NCI-H1417 (cell line): ENCODE results near the gene ZFP62.
"Not testable (repeated sequence)": the region's sequence is repeated elsewhere in the genome, so short reads cannot be mapped to it uniquely, and the experiment has no call there.

ENCODE experiments used
- DNase-seq, 3 experiments: peaks; one replicate each; lab custom pipeline; 2025; lab: John Stamatoyannopoulos, UW

Gene ZFP62

DNA sequence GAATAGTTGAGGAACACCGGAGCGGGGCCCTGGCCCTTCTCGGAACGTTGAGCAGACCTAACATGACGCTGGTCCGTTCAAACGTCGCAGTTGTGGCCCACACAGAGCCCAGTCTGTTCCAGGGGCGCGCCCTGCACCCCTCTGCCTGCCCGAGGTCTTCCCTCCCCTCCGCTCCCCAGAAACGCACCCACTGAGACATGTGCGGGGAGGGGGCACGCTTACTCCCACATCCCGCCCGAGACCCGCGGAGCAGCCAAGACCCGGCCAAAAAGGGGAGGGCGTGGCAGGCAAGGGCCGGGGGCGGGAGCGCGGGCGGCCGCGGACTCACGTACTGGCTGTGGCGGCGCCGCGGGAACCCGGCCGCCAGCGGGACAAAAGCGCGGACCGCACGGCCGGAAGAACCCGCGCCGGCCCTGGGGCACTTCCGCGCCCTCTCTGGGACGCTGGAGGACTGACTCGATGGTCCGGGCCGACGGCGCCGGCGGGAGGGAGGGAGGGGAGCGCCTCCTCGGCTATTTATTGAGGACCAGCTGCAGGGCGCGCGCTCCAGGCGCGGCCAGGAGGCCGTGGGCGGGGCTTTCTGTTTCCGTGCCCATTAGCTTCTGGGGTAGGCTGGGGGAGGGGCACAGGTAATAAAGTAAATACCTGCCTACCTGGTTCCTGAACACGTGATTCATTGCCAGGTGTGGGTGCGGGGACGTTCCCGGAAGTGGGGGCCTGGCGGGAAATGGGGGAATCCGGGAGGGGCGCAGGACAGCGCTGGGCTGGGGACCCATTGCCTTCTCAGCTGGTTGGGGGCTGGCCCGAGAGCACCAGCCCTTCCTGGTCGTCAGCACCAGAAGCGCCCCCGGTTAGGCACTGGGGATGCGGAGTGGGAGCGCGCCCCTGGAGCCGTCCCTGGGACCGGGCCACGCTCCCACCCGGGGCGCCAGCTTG lies at the start of gene ZFP62:
Gene ZFP62 (minus strand): TSS at position 390 of the 936 bp plus-strand sequence. CDS start 57 bp downstream, at position 333.
- peak; percentile 89 to 94 (median 89) for DNase-seq

GRCh38 chr5:180910735-180911134 lies 49.7 kb upstream of the ZFP62 start:
- no peak for DNase-seq

DNA sequence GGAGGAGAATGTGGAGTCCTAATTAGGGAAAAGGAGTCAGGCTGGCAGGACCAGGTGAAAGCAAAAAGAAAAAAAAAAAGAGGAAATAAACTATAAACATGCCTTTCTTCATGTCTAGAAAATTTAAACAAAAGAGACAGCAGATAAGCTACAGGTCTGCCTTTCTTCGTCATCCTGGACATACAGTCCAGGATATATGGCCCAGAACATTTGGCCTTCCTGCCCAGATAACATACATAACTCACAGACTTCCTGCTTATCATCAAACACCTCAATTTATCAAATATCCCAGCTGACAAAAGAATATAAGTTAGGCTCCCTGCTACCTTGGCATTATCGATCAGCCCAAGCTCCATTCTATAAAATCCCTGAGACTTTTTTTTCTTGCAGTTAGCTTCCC lies 49.1 kb upstream of the ZFP62 start:
- no peak for DNase-seq

DNA sequence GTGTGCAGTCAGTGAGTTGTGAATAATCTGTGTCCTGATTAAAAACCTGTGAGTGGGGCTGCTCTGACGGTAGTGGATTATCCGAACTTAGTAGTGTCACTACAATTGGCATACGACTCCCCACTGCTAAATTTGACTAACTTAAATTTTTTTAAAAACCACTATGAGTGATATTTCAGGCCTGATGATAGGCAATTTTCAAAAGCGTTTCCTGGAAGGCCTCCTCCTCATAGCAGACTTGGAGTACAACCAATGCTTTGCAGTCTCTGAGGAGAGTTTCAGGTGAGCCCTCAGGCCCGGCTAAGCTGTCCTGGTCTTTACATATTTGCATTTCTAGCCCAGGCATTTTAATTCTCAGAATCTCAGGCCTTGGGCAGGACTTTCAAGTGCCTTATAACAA lies 48.7 kb upstream of the ZFP62 start:
- no peak for DNase-seq

GRCh38 chr5:180908998-180909731 lies 48.1 kb upstream of the ZFP62 start:
- DNase-seq: no peak

- DNase-seq: no peak
Measured at GRCh38 chr5:180908400-180908799, 47.3 kb upstream of the ZFP62 start.

GRCh38 chr5:180901319-180902009 lies 40.4 kb upstream of the ZFP62 start:
- no peak for DNase-seq

DNA sequence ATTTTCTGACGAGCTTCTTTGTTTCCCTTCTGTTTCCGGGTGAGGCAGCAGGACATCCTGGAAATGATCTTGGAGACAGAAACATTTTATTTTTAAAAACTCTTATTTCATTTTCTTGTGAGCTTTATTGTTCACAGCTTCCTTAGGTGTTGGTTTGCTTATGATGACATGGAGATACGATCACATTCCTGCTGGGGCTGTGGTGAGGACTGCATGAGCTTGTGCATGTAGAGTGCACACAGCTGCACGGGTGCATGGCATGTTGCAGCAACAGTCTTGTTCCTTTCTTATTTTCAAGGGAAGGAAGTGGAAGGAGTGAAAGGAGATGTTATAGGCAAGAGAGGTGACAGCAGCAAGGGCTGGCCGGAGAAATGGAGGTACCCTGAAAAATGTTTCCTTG lies 39.1 kb upstream of the ZFP62 start:
- DNase-seq: no peak

DNA sequence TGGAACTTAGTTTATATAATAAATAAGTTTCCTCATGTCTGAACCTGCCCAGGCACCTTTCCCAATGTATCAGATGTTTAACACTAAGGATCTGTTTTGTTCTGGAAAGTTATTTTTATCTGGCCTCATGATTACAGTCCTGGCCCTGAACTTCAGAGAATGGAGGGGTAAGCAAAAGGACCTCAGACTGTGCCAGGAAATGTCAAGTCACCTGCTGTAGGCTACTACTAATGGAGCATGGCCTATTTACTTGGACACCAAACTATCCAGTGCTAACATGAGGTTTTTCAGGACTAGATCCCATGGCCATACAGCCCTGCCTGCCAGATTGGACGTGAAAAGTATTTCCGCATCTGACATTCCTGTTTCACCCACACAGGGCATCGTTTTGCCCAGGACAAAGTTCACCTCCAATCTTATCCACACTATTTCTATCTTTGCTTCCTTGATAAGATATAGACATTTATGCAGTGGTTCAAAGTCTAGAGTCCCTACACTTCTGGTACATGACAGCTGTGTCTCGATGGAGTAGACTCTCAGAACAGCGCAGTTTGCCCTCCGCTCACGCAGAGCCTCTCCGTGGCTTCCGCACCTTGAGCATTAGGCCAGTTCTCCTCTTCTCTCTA lies 37.7 kb upstream of the ZFP62 start, which contains the start of gene BTNL8:
Gene BTNL8 (plus strand): TSS at position 539 of the 626 bp plus-strand sequence. CDS start 152 bp downstream, outside the sequence.
- DNase-seq: no peak

GRCh38 chr5:180895330-180895729 lies 34.3 kb upstream of the ZFP62 start:
- not testable (repeated sequence) for DNase-seq

- no peak for DNase-seq
Measured at GRCh38 chr5:180889381-180889780, 28.3 kb upstream of the ZFP62 start.

DNA sequence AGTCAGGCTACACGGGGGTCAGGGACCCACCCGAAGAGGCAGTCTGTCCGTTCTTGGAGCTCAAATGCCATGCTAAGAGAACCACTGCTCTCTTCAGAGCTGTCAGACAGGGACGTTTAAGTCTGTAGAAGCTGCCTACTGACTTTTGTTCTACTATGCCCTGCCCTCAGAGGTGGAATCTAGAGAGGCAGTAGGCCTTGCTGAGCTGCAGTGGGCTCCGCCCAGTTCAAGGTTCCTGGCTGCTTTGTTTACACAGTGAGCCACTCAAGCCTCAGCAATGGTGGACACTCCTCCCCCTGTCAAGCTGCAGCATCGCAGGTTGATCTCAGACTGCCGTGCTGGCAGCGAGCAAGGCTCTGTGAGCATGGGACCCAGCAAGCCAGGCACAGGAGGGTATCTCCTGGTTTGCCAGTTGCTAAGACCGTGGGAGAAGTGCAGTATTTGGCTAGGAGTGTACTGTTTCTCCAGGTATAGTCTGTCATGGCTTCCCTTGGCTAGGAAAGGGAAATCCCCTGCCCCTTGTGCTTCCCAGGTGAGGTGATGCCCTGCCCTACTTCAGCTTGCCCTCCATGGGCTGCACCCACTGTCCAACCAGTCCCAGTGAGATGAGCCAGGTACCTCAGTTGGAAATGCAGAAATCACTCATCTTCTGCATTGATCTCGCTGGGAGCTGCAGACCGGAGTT lies 24.9 kb upstream of the ZFP62 start:
- peak; percentile 28 to 72 (median 50) for DNase-seq

DNA sequence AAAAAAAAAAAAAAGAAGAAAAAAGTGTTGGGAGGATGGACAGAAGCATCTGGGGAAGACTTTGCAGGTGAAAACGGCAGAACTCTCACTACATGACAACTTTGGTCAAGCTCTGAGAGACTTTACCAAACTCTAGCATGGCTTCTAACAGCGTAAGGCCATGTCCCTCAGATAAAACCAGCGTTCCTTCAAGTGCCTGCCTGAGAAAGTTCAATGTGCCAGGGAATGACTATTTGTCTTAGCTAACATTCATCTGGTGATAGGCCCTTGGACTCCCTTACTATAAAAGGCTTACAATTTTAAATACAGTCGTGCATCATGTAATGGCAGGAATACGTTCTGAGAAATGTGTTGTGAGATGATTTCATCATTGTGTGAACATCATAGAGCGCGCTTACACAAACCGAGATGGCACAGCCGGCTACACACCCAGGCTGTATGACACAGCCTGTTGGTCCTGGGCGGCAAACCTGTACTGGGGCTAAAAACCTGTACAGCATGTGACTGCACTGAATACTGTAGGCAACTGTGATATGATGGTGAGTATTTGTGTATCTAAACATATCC lies 14.9 kb upstream of the ZFP62 start:
- DNase-seq: no peak

- DNase-seq: no peak
Measured at GRCh38 chr5:180874804-180875582, 13.9 kb upstream of the ZFP62 start.

- DNase-seq: no peak
Measured at GRCh38 chr5:180873615-180874520, 12.8 kb upstream of the ZFP62 start.

- DNase-seq: no peak
Measured at GRCh38 chr5:180872419-180872818, 11.3 kb upstream of the ZFP62 start.

- no peak for DNase-seq
Measured at GRCh38 chr5:180870276-180871068, 9.4 kb upstream of the ZFP62 start.

DNA sequence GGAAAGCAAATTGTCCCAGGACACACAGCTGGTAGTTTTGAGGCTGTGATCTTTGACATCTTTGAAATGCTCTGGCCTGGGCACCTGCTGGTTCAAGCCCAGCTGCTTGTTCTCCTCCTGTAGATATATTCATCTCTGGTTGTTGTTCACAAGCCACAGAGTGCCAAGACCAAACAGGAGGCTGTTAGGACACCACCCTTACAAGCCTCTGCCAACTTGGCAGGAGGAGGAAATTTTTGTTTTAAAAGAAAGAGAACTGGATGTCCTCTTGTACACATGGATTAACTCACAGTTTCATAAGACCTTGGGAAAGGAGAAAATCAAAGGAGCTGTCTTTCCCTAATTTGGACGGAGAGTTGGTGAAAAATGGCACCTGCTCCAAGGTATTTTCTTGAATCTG lies 8.5 kb upstream of the ZFP62 start:
- no peak for DNase-seq
